GM12865 (cell line): ENCODE measurements around the gene CAMK1G.

Experiments used
- DNase-seq: peaks from one replicate; pipeline ENCODE4 v3.0.0; 2010; ENCODE audit warnings: low read depth
- H3K4me3 ChIP-seq: 2 replicates; pipeline ENCODE4 v1.5.1; 2011; ENCODE audit warnings: mild to moderate bottlenecking, low read depth, low read length, control low read depth
- TF ChIP-seq, protein P1 (sequence below): IDR thresholded peaks from 2 replicates; pipeline ENCODE4 v1.5.1; 2011; ENCODE audit warnings: low read length, control low read depth, low read depth, inconsistent platforms; ENCODE audit not compliant: insufficient read depth; ENCODE audit errors: missing control alignments

Gene CAMK1G

DNA sequence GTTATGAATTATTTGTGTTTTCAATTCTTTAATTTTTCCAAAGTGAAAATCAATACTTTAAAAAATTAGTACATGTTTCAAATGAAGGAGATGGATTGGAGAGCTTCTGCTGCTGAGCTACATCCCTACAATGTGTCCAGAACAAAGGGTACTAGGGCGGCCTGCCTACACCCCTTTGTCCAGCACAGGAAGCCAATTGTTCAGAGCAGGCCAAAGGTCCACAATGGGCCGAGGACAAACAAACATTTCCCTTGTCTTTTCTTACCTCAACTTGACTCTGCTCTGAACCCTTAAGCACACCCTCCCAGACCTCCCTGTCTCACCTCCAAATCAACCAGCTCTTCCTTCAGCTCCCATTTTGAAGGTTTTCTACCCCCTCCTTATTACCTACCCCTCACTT is 39.4 kb upstream of the CAMK1G start:
- no peak for DNase-seq
- H3K4me3 ChIP-seq, result no peak overlapping the region
- TF ChIP-seq, protein P1, sequence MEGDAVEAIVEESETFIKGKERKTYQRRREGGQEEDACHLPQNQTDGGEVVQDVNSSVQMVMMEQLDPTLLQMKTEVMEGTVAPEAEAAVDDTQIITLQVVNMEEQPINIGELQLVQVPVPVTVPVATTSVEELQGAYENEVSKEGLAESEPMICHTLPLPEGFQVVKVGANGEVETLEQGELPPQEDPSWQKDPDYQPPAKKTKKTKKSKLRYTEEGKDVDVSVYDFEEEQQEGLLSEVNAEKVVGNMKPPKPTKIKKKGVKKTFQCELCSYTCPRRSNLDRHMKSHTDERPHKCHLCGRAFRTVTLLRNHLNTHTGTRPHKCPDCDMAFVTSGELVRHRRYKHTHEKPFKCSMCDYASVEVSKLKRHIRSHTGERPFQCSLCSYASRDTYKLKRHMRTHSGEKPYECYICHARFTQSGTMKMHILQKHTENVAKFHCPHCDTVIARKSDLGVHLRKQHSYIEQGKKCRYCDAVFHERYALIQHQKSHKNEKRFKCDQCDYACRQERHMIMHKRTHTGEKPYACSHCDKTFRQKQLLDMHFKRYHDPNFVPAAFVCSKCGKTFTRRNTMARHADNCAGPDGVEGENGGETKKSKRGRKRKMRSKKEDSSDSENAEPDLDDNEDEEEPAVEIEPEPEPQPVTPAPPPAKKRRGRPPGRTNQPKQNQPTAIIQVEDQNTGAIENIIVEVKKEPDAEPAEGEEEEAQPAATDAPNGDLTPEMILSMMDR, result no peak

DNA sequence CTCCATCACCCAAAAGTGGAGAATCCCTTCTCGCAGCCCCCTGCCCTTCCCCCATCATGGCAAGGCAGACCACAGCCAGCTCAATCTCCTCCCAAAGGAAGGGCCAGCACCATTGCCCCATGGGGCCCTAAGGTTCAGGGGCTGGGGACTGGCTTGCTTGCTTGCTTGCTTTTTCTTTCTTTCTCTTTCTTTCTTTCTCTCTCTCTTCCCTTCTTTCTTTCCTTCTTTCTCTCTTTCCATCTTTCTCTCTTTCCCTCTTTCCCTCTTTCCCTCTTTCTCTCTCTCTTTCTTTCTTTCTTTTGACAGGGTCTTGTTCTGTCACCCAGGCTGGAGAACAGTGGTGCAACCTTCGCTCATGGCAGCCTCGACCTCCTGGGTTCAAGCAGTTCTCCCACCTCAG is 38.1 kb upstream of the CAMK1G start:
- DNase-seq, result no peak
- H3K4me3 ChIP-seq, result no peak overlapping the region
- TF ChIP-seq, protein P1, result no peak

GRCh38 chr1:209546390-209547085 is 37.0 kb upstream of the CAMK1G start:
- no peak for DNase-seq
- no peak overlapping the region for H3K4me3 ChIP-seq
- TF ChIP-seq, protein P1, result no peak

- TF ChIP-seq, protein P1, result no peak
- no peak for DNase-seq
- no peak overlapping the region for H3K4me3 ChIP-seq
These were observed 35.9 kb upstream of the CAMK1G start for GRCh38 chr1:209547626-209548025.

- DNase-seq, result no peak
- TF ChIP-seq, protein P1, result peak; percentile 4
These were observed 33.9 kb upstream of the CAMK1G start for GRCh38 chr1:209549443-209550205.

DNA sequence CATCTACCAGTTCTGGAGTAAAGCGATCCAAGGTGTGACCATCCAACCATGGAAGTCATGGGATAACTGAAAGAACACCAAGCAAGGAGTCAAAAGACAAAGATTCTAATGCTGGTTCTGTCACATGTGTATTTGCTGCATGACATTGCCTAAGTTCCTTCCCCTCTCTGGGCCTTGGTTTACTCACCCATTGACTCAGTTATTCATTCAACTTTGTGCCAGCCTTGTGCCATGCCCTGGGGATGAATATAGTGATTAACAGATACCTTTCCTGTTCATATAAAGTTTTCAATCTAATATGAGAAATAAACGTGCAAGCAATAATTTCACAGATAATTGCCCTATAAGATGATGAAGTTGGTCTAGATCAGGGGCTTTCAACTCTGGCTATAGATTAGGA is 33.0 kb upstream of the CAMK1G start:
- H3K4me3 ChIP-seq, result no peak overlapping the region
- TF ChIP-seq, protein P1, result no peak
- DNase-seq, result no peak

More at GRCh38 chr1:209549443-209550205, 33.9 kb upstream of the CAMK1G start:
- H3K4me3 ChIP-seq, result no peak overlapping the region
